A549 (cell line): ENCODE measurements around the gene EPS8L1. TPM values are rescaled to one million over a fixed set of nuclear protein-coding genes. Genes with fewer than 3 reads are reported as not detected.
"Not testable (repeated sequence)": the region's sequence is repeated elsewhere in the genome, so short reads cannot be mapped to it uniquely, and the experiment has no call there.

Experiments
- ATAC-seq, 2 experiments: fragments of 200-7000 bp in 1 of 2; fragments of >200 bp in 1 of 2; cut with Nextera tagmentation in 1 of 2; cut with Tn5 transposase in 1 of 2; 3 replicates each; pipeline versions ENCODE4 v1.8.0 to v1.9.1; 2018 to 2020; ENCODE audit warnings: mild to moderate bottlenecking in 1 of 2, moderate library complexity in 1 of 2
- CTCF ChIA-PET: fragments of 300-600 bp; sonication (Branson Sonifier 250); formaldehyde crosslinking; extraction: SDS; loops from one replicate; lab custom pipeline; 2021; ENCODE audit warnings: antibody characterized with exemption, inconsistent platforms; lab: Yijun Ruan, JAX
- POLR2A ChIA-PET: fragments of 350-600 bp; formaldehyde crosslinking; extraction: SDS; loops from one replicate; lab custom pipeline; 2021; ENCODE audit warnings: antibody characterized with exemption, inconsistent platforms; lab: Yijun Ruan, JAX
- DNase-seq, 2 experiments: peaks; one replicate each; pipeline versions ENCODE4 v3.0.0 to v3.0.0-alpha.2; 2011 to 2016; ENCODE audit warnings: low read depth in 1 of 2, low spot score in 1 of 2
- FAIRE-seq: peaks from 2 replicates; lab custom pipeline; 2011; peaks lifted over from hg19 to GRCh38; lab: Jason Lieb, UNC
- H3K27ac ChIP-seq, 2 experiments: fragments of >200 bp; sonication (Bioruptor Twin); formaldehyde crosslinking; 3 replicates each; pipeline ENCODE4 v1.5.1; 2016 to 2017
- H3K4me1 ChIP-seq: fragments of >200 bp; sonication (Bioruptor Twin); formaldehyde crosslinking; 3 replicates; pipeline ENCODE4 v1.6.1; 2016
- H3K4me2 ChIP-seq: fragments of >200 bp; sonication (Bioruptor Twin); formaldehyde crosslinking; 3 replicates; pipeline ENCODE4 v1.6.1; 2016
- H3K4me3 ChIP-seq: fragments of >200 bp; sonication (Bioruptor Twin); formaldehyde crosslinking; 3 replicates; pipeline ENCODE4 v1.5.1; 2016
- H3K9me3 ChIP-seq: fragments of >200 bp; sonication (Bioruptor Twin); formaldehyde crosslinking; 3 replicates; pipeline ENCODE4 v1.6.1; 2016
- BHLHE40 ChIP-seq: IDR thresholded peaks from 2 replicates; pipeline ENCODE4 v1.6.1; 2012; ENCODE audit warnings: low read depth, low read length, inconsistent platforms
- CEBPB ChIP-seq, 2 experiments: fragments of >200 bp in 1 of 2; sonication (Bioruptor Twin) in 1 of 2; formaldehyde crosslinking in 1 of 2; IDR thresholded peaks; 2 replicates each; pipeline ENCODE4 v1.6.1; 2012 to 2016
- CHD2 ChIP-seq: fragments of 150-350 bp; IDR thresholded peaks from 2 replicates; pipeline ENCODE4 v1.6.1; 2014; ENCODE audit warnings: low read length; ENCODE audit not compliant: partially characterized antibody
- EHMT2 ChIP-seq: fragments of 200-600 bp; sonication (generic); IDR thresholded peaks from 2 replicates; pipeline ENCODE4 v1.6.1; 2016; ENCODE audit warnings: antibody characterized with exemption, low read depth, mild to moderate bottlenecking, moderate library complexity
- ESRRA ChIP-seq: fragments of 150-350 bp; IDR thresholded peaks from 2 replicates; pipeline ENCODE4 v1.6.1; 2014; ENCODE audit warnings: mild to moderate bottlenecking, low read length, borderline replicate concordance
- FOSL2 ChIP-seq, 2 experiments: fragments of 450-650 bp in 1 of 2; fragments of >200 bp in 1 of 2; sonication (Bioruptor Twin) in 1 of 2; formaldehyde crosslinking; IDR thresholded peaks; 2 replicates each; pipeline versions ENCODE4 v1.5.0 to v1.6.1; 2016 to 2020; ENCODE audit warnings: mild to moderate bottlenecking in 1 of 2, moderate library complexity in 1 of 2
- FOXS1 ChIP-seq: fragments of 250-450 bp; sonication (Bioruptor Pico); IDR thresholded peaks from 2 replicates; pipeline ENCODE4 v1.5.0; 2020; ENCODE audit warnings: mild to moderate bottlenecking, moderate library complexity
- GATA3 ChIP-seq: IDR thresholded peaks from 2 replicates; pipeline ENCODE4 v1.6.1; 2012; ENCODE audit warnings: borderline replicate concordance
- HEYL ChIP-seq: fragments of 250-450 bp; sonication (Bioruptor Pico); IDR thresholded peaks from 2 replicates; pipeline ENCODE4 v1.8.0; 2021; ENCODE audit warnings: mild to moderate bottlenecking, moderate library complexity
- HOXA7 ChIP-seq: fragments of 250-450 bp; sonication (Bioruptor Pico); IDR thresholded peaks from 2 replicates; pipeline ENCODE4 v1.5.0; 2020; ENCODE audit warnings: mild to moderate bottlenecking, moderate library complexity
- HOXB13 ChIP-seq: fragments of 250-450 bp; sonication (Bioruptor Pico); IDR thresholded peaks from 2 replicates; pipeline ENCODE4 v1.5.0; 2020; ENCODE audit warnings: low read depth, mild to moderate bottlenecking, moderate library complexity
- HOXB5 ChIP-seq: fragments of 250-450 bp; sonication (Bioruptor Pico); IDR thresholded peaks from 2 replicates; pipeline ENCODE4 v1.5.0; 2020; ENCODE audit warnings: mild to moderate bottlenecking, moderate library complexity
- JUN ChIP-seq, 2 experiments: fragments of >200 bp; sonication (Bioruptor Twin); formaldehyde crosslinking; IDR thresholded peaks; 2 replicates in 1 of 2; 3 replicates in 1 of 2; pipeline ENCODE4 v1.6.1; 2016 to 2017
- MAFK ChIP-seq: fragments of 450-650 bp; IDR thresholded peaks from 2 replicates; pipeline ENCODE4 v1.6.1; 2014; ENCODE audit not compliant: partially characterized antibody
- NFE2L2 ChIP-seq: fragments of 150-350 bp; conservative IDR thresholded peaks from 2 replicates; pipeline ENCODE4 v1.6.1; 2014; ENCODE audit warnings: low read length
- NR3C1 ChIP-seq: fragments of >200 bp; sonication (Bioruptor Twin); formaldehyde crosslinking; IDR thresholded peaks from 3 replicates; pipeline ENCODE4 v1.6.1; 2017
- PHF8 ChIP-seq: fragments of 200-600 bp; sonication (generic); IDR thresholded peaks from 2 replicates; pipeline ENCODE4 v1.6.1; 2016; ENCODE audit warnings: low read depth, mild to moderate bottlenecking, antibody characterized with exemption, moderate library complexity, borderline replicate concordance
- POLR2A ChIP-seq: IDR thresholded peaks from 2 replicates; pipeline ENCODE4 v1.6.1; 2012; ENCODE audit warnings: mild to moderate bottlenecking, low read length
- POLR2AphosphoS2 ChIP-seq: conservative IDR thresholded peaks from 2 replicates; pipeline ENCODE4 v1.6.1; 2012; ENCODE audit warnings: low read length, improper control_type of control experiment, inconsistent platforms
- RAD21 ChIP-seq, 2 experiments: fragments of >200 bp in 1 of 2; sonication (Bioruptor Twin) in 1 of 2; formaldehyde crosslinking in 1 of 2; IDR thresholded peaks in 1 of 2; conservative IDR thresholded peaks in 1 of 2; 2 replicates in 1 of 2; 3 replicates in 1 of 2; pipeline ENCODE4 v1.6.1; 2012 to 2018; ENCODE audit warnings: inconsistent platforms in 1 of 2
- RCOR1 ChIP-seq: fragments of 150-350 bp; IDR thresholded peaks from 2 replicates; pipeline ENCODE4 v1.6.1; 2014; ENCODE audit warnings: antibody characterized with exemption, low read length, low read depth
- RFX5 ChIP-seq: fragments of 450-650 bp; IDR thresholded peaks from 2 replicates; pipeline ENCODE4 v1.7.1; 2014; ENCODE audit warnings: antibody characterized with exemption, mild to moderate bottlenecking, moderate library complexity
- SREBF2 ChIP-seq: fragments of 450-650 bp; IDR thresholded peaks from 2 replicates; pipeline ENCODE4 v1.6.1; 2014; ENCODE audit warnings: mild to moderate bottlenecking, moderate library complexity
- TFCP2L1 ChIP-seq: fragments of 250-450 bp; sonication (Bioruptor Pico); IDR thresholded peaks from 2 replicates; pipeline ENCODE4 v1.5.0; 2021; ENCODE audit warnings: mild to moderate bottlenecking
- ZC3H11A ChIP-seq: fragments of 450-650 bp; IDR thresholded peaks from 2 replicates; pipeline ENCODE4 v1.6.1; 2014; ENCODE audit warnings: antibody characterized with exemption, mild to moderate bottlenecking
- ZFP36 ChIP-seq: fragments of 450-650 bp; IDR thresholded peaks from 2 replicates; pipeline ENCODE4 v1.6.1; 2014; ENCODE audit warnings: borderline replicate concordance; ENCODE audit not compliant: partially characterized antibody
- ZSCAN20 ChIP-seq: fragments of 250-450 bp; sonication (Bioruptor Pico); IDR thresholded peaks from 2 replicates; pipeline ENCODE4 v1.8.0; 2022; ENCODE audit warnings: mild to moderate bottlenecking, moderate library complexity
- WGBS: methylation state at CpG from one replicate; pipeline ENCODE4 v1.1.6; 2017; ENCODE audit errors: missing lambda C conversion rate; 5-methylcytosine and 5-hydroxymethylcytosine counted together
- polyA plus RNA-seq, 4 experiments: library from polyadenylated mRNA; depleted of rRNA in 3 of 4; stranded (reverse); fragments of >200 nt; fragmentation: RNase III in 1 of 4; extraction: RNeasy Plus Mini Kit Qiagen cat#74134 plus additional on column Dnase treatment in 1 of 4; gene quantifications; 2 replicates in 3 of 4; 3 replicates in 1 of 4; pipeline ENCODE4 v1.2.3, GENCODE V29; 2011 to 2017
- TF ChIP-seq, protein P1 (sequence below): fragments of 200-600 bp; sonication (generic); IDR thresholded peaks from 2 replicates; pipeline ENCODE4 v1.6.1; 2016; ENCODE audit warnings: antibody characterized with exemption, mild to moderate bottlenecking, moderate library complexity
- TF ChIP-seq, protein P2 (sequence below): IDR thresholded peaks from 2 replicates; pipeline ENCODE4 v1.6.1; 2012; ENCODE audit warnings: low read depth, borderline replicate concordance

Gene EPS8L1
- polyA plus RNA-seq, 2 of the 4 experiments (the other 2 are of a cell fraction), result 3.7 to 3.8 TPM

DNA sequence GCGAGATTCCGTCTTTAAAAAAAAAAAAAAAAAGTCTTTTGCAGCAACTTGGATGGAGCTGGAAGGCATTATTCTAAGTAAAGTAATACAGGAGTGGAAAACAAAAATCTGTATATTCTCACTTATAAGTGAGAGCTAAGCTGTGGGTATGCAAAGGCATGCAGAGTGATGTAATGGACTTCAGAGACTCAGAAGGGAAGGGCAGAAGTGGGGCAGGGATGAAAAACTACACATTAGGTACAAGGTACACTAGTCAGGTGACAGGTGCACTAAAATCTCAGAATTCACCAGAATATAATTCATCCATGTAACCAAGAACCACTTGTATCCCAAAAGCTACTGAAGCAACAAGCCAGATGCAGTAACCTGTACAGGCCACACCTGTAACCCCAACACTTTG is 39.6 kb upstream of the EPS8L1 start:
- TF ChIP-seq FOXS1 (CRISPR knock-in tag) (no peak), HOXA7 (CRISPR knock-in tag) (no peak), HEYL (CRISPR knock-in tag) (no peak), ZFP36 (no peak), ZSCAN20 (CRISPR knock-in tag) (no peak), HOXB13 (CRISPR knock-in tag) (no peak), NR3C1 (no peak), POLR2A (no peak), ESRRA (no peak), CHD2 (no peak), JUN (IDR thresholded peaks at IDR 0.05) (no peak), BHLHE40 (no peak), CEBPB (IDR thresholded peaks at IDR 0.05) (no peak), TFCP2L1 (CRISPR knock-in tag) (no peak), HOXB5 (CRISPR knock-in tag) (no peak), GATA3 (no peak), ZC3H11A (no peak), FOSL2 (IDR thresholded peaks at IDR 0.05) (no peak), FOSL2 (CRISPR knock-in tag; IDR thresholded peaks at IDR 0.05) (no peak), POLR2AphosphoS2 (no peak)
- TF ChIP-seq, all 56 proteins: peak for 0
- Histone ChIP-seq H3K27ac (no peak overlapping the region), H3K9me3 (no peaks in the 10 kb centered on the region), H3K4me1 (no peaks in the 10 kb centered on the region), H3K4me3 (no peak overlapping the region), H3K4me2 (no peak overlapping the region)
- POLR2A ChIA-PET, result no interaction called here
- DNase-seq, result no peak
- CTCF ChIA-PET, result interaction anchor here (0.5 to 0.6 kb wide), 4 partner anchors 14 to 40 kb away, joined by 3 to 6 read pairs (median 3); no protein-coding TSS in a partner anchor
- no peak for FAIRE-seq
- 82% methylated on average over 2 of the region's 2 CpGs for WGBS
- ATAC-seq, result no peak

DNA sequence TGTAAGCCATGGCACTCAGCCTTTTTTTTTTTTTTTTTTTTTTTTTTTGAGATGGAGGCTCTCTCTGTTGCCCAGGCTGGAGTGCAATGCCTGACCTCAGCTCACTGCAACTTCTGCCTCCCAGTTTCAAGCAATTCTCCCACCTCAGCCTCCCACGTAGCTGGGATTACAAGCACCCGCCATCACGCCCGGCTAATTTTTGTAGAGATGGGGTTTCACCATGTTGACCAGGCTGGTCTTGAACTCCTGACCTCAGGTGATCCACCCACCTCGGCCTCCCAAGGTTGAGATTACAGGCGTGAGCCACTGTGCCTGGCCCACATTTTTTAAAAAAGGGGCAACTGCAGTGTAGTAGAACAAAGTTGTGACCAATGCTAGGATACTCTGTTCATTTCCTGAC is 38.1 kb upstream of the EPS8L1 start:
- WGBS, result 88% methylated on average over 6 of the region's 6 CpGs
- DNase-seq, H3K4me2 ChIP-seq, H3K9me3 ChIP-seq, H3K27ac ChIP-seq, ATAC-seq, H3K4me3 ChIP-seq, H3K4me1 ChIP-seq, CTCF ChIA-PET, FAIRE-seq, POLR2A ChIA-PET: not testable (repeated sequence)

DNA sequence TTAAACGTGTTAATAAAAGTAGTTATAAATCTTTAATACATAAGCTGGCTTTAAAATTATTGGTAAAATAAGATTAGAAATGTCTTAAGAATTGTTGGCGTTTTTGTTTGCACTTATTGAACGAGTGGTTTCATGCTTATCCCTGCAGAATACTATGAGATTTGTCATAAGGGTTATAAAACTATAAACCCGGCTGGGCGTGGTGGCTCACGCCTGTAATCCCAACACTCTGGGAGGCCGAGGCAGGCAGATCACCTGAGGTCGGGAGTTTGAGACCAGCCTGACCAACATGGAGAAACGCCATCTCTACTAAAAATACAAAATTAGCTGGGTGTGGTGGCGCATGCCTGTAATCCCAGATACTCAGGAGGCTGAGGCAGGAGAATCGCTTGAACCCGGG is 35.0 kb upstream of the EPS8L1 start:
- FAIRE-seq, H3K27ac ChIP-seq, H3K4me2 ChIP-seq, DNase-seq, CTCF ChIA-PET, H3K4me3 ChIP-seq, H3K4me1 ChIP-seq, ATAC-seq, POLR2A ChIA-PET, H3K9me3 ChIP-seq: not testable (repeated sequence)
- 85% methylated on average over 12 of the region's 12 CpGs for WGBS

GRCh38 chr19:55041244-55041626 is 34.4 kb upstream of the EPS8L1 start:
- no peaks in the 10 kb centered on the region for H3K4me1 ChIP-seq
- no peak for DNase-seq
- CTCF ChIA-PET, result no interaction called here
- no peak for TF ChIP-seq SREBF2
- TF ChIP-seq HOXA7 (CRISPR knock-in tag), result no peak
- TF ChIP-seq EHMT2, result no peak
- no peak for TF ChIP-seq ESRRA
- no peak for TF ChIP-seq JUN (IDR thresholded peaks at IDR 0.05)
- TF ChIP-seq CHD2, result no peak
- TF ChIP-seq RFX5, result no peak
- TF ChIP-seq RAD21 (conservative IDR thresholded peaks at IDR 0.05 in 1 of 2, IDR thresholded peaks at IDR 0.05 in 1 of 2), result no peak
- TF ChIP-seq, protein P1, sequence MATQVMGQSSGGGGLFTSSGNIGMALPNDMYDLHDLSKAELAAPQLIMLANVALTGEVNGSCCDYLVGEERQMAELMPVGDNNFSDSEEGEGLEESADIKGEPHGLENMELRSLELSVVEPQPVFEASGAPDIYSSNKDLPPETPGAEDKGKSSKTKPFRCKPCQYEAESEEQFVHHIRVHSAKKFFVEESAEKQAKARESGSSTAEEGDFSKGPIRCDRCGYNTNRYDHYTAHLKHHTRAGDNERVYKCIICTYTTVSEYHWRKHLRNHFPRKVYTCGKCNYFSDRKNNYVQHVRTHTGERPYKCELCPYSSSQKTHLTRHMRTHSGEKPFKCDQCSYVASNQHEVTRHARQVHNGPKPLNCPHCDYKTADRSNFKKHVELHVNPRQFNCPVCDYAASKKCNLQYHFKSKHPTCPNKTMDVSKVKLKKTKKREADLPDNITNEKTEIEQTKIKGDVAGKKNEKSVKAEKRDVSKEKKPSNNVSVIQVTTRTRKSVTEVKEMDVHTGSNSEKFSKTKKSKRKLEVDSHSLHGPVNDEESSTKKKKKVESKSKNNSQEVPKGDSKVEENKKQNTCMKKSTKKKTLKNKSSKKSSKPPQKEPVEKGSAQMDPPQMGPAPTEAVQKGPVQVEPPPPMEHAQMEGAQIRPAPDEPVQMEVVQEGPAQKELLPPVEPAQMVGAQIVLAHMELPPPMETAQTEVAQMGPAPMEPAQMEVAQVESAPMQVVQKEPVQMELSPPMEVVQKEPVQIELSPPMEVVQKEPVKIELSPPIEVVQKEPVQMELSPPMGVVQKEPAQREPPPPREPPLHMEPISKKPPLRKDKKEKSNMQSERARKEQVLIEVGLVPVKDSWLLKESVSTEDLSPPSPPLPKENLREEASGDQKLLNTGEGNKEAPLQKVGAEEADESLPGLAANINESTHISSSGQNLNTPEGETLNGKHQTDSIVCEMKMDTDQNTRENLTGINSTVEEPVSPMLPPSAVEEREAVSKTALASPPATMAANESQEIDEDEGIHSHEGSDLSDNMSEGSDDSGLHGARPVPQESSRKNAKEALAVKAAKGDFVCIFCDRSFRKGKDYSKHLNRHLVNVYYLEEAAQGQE, result no peak
- no peak for TF ChIP-seq MAFK
- no peak for TF ChIP-seq TFCP2L1 (CRISPR knock-in tag)
- TF ChIP-seq RCOR1, result no peak
- TF ChIP-seq NR3C1, result no peak
- TF ChIP-seq PHF8, result no peak
- TF ChIP-seq FOSL2 (IDR thresholded peaks at IDR 0.05), result no peak
- TF ChIP-seq FOSL2 (CRISPR knock-in tag; IDR thresholded peaks at IDR 0.05), result no peak
- TF ChIP-seq FOXS1 (CRISPR knock-in tag), result no peak
- TF ChIP-seq NFE2L2, result no peak
- TF ChIP-seq, protein P2, sequence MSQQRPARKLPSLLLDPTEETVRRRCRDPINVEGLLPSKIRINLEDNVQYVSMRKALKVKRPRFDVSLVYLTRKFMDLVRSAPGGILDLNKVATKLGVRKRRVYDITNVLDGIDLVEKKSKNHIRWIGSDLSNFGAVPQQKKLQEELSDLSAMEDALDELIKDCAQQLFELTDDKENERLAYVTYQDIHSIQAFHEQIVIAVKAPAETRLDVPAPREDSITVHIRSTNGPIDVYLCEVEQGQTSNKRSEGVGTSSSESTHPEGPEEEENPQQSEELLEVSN, result no peak
- TF ChIP-seq, all 56 proteins: peak for 0
- ATAC-seq (no peak), FAIRE-seq (no peak)
- POLR2A ChIA-PET, result no interaction called here
- Histone ChIP-seq H3K4me2 (no peak overlapping the region), H3K4me3 (no peak overlapping the region), H3K9me3 (no peaks in the 10 kb centered on the region), H3K27ac (no peak overlapping the region)
- 96% methylated on average over 10 of the region's 10 CpGs for WGBS
